A549 (cell line): Measurements from ENCODE around the gene PDPK1.

Experiments
- CEBPB ChIP-seq, 2 experiments: fragments of >200 bp in 1 of 2; sonication (Bioruptor Twin) in 1 of 2; formaldehyde crosslinking in 1 of 2; IDR thresholded peaks; 2 replicates each; pipeline ENCODE4 v1.6.1; 2012 to 2016
- KDM5A ChIP-seq: fragments of 200-600 bp; sonication (generic); IDR thresholded peaks from 2 replicates; pipeline ENCODE4 v1.6.1; 2016; ENCODE audit warnings: antibody characterized with exemption, mild to moderate bottlenecking
- POLR2A ChIP-seq: IDR thresholded peaks from 2 replicates; pipeline ENCODE4 v1.6.1; 2012; ENCODE audit warnings: mild to moderate bottlenecking, low read length
- RAD21 ChIP-seq, 2 experiments: fragments of >200 bp in 1 of 2; sonication (Bioruptor Twin) in 1 of 2; formaldehyde crosslinking in 1 of 2; IDR thresholded peaks in 1 of 2; conservative IDR thresholded peaks in 1 of 2; 2 replicates in 1 of 2; 3 replicates in 1 of 2; pipeline ENCODE4 v1.6.1; 2012 to 2018; ENCODE audit warnings: inconsistent platforms in 1 of 2
- RFX5 ChIP-seq: fragments of 450-650 bp; IDR thresholded peaks from 2 replicates; pipeline ENCODE4 v1.7.1; 2014; ENCODE audit warnings: antibody characterized with exemption, mild to moderate bottlenecking, moderate library complexity
- TF ChIP-seq, protein P1 (sequence below): fragments of >200 bp; sonication (Bioruptor Twin); formaldehyde crosslinking; IDR thresholded peaks from 3 replicates; pipeline ENCODE4 v1.5.1; 2016
- TF ChIP-seq, protein P2 (sequence below): IDR thresholded peaks from 2 replicates; pipeline ENCODE4 v1.6.1; 2012
- TF ChIP-seq, protein P3 (sequence below): fragments of 200-600 bp; sonication (generic); IDR thresholded peaks from 2 replicates; pipeline ENCODE4 v1.6.1; 2016; ENCODE audit warnings: antibody characterized with exemption, mild to moderate bottlenecking, moderate library complexity
- TF ChIP-seq, protein P4 (sequence below): fragments of 450-650 bp; IDR thresholded peaks from 2 replicates; pipeline ENCODE4 v1.6.1; 2014; ENCODE audit warnings: antibody characterized with exemption

DNA sequence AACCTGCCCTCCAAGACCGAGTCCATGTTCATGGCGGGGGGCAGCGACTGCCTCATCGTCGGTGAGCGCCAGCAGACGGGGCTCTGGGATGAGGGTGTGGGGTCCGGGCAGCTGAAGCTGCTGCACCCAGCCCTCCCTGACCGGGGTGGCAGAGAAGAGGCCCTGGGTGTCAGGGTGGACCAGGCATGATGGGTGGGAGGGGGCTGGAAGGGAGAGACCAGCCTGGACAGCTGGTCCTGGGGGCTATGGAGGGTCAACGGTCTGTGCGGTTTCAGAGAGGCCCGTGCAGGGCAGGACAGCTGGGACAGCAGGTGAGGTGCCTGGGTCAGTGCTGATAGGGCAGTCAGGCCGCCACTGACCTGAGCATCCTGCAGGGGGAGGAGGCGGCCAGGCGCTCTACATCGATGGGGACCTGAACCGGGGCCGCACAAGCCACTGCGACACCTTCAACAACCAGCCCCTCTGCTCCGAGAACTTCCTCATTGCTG lies 37.3 kb upstream of the PDPK1 start:
- TF ChIP-seq, protein P1, sequence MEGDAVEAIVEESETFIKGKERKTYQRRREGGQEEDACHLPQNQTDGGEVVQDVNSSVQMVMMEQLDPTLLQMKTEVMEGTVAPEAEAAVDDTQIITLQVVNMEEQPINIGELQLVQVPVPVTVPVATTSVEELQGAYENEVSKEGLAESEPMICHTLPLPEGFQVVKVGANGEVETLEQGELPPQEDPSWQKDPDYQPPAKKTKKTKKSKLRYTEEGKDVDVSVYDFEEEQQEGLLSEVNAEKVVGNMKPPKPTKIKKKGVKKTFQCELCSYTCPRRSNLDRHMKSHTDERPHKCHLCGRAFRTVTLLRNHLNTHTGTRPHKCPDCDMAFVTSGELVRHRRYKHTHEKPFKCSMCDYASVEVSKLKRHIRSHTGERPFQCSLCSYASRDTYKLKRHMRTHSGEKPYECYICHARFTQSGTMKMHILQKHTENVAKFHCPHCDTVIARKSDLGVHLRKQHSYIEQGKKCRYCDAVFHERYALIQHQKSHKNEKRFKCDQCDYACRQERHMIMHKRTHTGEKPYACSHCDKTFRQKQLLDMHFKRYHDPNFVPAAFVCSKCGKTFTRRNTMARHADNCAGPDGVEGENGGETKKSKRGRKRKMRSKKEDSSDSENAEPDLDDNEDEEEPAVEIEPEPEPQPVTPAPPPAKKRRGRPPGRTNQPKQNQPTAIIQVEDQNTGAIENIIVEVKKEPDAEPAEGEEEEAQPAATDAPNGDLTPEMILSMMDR = no peak
- TF ChIP-seq, protein P2, sequence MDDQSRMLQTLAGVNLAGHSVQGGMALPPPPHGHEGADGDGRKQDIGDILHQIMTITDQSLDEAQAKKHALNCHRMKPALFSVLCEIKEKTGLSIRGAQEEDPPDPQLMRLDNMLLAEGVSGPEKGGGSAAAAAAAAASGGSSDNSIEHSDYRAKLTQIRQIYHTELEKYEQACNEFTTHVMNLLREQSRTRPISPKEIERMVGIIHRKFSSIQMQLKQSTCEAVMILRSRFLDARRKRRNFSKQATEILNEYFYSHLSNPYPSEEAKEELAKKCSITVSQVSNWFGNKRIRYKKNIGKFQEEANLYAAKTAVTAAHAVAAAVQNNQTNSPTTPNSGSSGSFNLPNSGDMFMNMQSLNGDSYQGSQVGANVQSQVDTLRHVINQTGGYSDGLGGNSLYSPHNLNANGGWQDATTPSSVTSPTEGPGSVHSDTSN = no peak
- TF ChIP-seq POLR2A = no peak
- TF ChIP-seq RAD21 (conservative IDR thresholded peaks at IDR 0.05 in 1 of 2, IDR thresholded peaks at IDR 0.05 in 1 of 2) = no peak
- no peak for TF ChIP-seq RFX5
- TF ChIP-seq, protein P3, sequence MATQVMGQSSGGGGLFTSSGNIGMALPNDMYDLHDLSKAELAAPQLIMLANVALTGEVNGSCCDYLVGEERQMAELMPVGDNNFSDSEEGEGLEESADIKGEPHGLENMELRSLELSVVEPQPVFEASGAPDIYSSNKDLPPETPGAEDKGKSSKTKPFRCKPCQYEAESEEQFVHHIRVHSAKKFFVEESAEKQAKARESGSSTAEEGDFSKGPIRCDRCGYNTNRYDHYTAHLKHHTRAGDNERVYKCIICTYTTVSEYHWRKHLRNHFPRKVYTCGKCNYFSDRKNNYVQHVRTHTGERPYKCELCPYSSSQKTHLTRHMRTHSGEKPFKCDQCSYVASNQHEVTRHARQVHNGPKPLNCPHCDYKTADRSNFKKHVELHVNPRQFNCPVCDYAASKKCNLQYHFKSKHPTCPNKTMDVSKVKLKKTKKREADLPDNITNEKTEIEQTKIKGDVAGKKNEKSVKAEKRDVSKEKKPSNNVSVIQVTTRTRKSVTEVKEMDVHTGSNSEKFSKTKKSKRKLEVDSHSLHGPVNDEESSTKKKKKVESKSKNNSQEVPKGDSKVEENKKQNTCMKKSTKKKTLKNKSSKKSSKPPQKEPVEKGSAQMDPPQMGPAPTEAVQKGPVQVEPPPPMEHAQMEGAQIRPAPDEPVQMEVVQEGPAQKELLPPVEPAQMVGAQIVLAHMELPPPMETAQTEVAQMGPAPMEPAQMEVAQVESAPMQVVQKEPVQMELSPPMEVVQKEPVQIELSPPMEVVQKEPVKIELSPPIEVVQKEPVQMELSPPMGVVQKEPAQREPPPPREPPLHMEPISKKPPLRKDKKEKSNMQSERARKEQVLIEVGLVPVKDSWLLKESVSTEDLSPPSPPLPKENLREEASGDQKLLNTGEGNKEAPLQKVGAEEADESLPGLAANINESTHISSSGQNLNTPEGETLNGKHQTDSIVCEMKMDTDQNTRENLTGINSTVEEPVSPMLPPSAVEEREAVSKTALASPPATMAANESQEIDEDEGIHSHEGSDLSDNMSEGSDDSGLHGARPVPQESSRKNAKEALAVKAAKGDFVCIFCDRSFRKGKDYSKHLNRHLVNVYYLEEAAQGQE = no peak
- TF ChIP-seq, protein P4, sequence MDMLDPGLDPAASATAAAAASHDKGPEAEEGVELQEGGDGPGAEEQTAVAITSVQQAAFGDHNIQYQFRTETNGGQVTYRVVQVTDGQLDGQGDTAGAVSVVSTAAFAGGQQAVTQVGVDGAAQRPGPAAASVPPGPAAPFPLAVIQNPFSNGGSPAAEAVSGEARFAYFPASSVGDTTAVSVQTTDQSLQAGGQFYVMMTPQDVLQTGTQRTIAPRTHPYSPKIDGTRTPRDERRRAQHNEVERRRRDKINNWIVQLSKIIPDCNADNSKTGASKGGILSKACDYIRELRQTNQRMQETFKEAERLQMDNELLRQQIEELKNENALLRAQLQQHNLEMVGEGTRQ = no peak
- TF ChIP-seq CEBPB (IDR thresholded peaks at IDR 0.05) = no peak
- TF ChIP-seq KDM5A = no peak
